A204.1 (cell line): ENCODE measurements around the gene COL24A1.
"Not testable (repeated sequence)": the region's sequence is repeated elsewhere in the genome, so short reads cannot be mapped to it uniquely, and the experiment has no call there.

Experiments used
- FAIRE-seq: peaks from 2 replicates; lab custom pipeline; 2012; peaks lifted over from hg19 to GRCh38; lab: Jason Lieb, UNC

Gene COL24A1

DNA sequence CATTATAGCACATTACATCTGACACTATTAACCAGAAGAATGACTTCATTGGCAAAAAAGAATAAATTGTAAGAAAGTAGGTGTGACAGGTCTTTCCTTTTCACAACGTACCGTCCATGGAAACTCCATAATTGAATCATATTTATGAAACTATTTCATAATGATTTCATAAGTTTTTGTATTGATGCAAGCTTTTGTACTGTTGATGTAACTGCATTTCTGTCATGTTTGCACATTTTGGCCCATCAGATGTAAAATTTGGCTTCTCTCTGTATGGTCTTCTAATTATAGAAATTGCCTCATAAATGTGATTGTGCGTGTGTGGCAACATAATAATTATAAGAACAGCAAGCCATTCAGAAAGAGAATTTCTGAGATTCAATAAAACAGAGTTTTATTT, 267.7 kb downstream of the COL24A1 start:
- FAIRE-seq, result no peak

DNA sequence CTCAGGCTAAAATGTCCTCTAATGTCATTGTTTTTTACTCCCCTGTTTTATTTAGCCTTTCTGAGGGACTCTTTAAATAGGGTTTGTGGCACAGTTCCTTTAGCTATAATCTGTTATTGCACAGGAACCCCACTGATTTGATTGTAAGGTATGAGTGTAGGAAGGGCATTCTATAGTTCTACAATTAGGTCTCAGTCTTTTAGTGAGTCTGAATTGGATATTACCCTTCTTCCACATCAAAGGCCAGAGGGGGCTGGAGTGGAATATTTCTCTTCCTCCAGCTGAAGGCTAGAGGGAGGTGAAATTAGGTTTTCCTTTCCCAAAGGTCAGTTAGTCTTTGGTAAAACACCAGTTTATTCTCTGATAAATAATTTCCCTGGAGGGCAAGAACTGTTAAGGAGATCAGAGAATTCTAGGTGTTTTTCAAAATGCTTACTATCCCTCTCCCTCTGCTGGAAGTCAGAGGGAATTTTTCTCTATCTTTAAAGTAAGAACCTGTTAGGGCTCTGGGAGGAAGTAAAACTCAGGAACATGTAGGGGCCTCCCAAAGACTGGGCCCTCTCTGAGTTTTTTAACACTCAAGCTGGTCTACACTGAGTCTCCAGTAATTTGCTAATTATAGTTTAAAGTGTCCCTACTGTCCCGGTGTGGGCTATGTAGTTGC, 272.1 kb downstream of the COL24A1 start:
- no peak for FAIRE-seq

- FAIRE-seq, result no peak
Measured at GRCh38 chr1:85867189-85867588, 289.4 kb downstream of the COL24A1 start.

DNA sequence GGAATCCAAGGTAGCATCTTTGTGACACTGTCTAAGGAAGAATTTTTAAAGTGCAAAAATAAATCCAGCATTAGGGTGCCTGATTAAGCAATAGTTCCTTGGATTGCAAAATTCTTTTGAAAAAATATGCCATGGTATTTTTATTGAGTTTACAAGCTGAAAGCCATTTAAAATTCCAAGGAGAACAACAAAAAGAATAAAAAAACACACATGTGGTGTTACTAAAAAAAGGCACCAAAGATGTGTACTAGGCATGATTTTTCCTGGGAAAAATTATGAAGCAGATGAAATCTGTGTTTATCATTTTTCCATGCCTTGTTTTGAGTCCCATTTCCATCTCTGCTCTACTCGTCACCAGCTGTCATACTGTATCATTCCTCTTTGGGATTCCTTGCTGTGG, 291.4 kb downstream of the COL24A1 start:
- FAIRE-seq, result no peak

DNA sequence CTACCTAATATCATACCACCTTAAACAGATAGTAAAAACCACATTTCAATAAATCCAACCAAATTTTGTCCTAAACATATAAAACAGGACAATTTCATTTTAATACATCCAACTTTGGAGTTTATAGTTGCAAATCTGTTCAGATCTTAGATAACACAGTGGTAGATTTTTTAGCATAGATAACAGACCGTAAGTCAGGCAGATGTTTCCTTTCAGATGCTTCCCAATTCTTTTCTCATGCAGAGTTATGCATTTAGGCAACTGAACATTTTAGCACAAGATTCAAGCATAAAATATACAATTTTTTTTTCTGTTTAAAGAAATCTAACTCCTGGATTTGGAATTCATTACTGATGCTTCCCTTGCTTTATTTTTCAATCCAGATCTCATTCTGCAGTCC, 291.8 kb downstream of the COL24A1 start:
- FAIRE-seq, result no peak

DNA sequence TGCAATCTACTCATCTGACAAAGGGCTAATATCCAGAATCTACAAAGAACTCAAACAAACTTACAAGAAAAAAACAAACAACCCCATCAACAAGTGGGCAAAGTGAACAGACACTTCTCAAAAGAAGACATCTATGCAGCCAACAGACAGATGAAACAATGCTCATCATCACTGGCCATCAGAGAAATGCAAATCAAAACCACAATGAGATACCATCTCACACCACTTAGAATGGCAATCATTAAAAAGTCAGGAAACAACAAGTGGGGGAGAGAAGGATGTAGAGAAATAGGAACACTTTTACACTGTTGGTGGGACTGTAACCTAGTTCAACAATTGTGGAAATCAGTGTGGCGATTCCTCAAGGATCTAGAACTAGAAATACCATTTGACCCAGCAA, 292.9 kb downstream of the COL24A1 start:
- FAIRE-seq, result not testable (repeated sequence)

- FAIRE-seq, result no peak
Measured at GRCh38 chr1:85862456-85862855, 294.1 kb downstream of the COL24A1 start.

- FAIRE-seq, result no peak
Measured at GRCh38 chr1:85857991-85858390, 298.6 kb downstream of the COL24A1 start.

- FAIRE-seq, result no peak
Measured at GRCh38 chr1:85850238-85850637, 306.3 kb downstream of the COL24A1 start.

DNA sequence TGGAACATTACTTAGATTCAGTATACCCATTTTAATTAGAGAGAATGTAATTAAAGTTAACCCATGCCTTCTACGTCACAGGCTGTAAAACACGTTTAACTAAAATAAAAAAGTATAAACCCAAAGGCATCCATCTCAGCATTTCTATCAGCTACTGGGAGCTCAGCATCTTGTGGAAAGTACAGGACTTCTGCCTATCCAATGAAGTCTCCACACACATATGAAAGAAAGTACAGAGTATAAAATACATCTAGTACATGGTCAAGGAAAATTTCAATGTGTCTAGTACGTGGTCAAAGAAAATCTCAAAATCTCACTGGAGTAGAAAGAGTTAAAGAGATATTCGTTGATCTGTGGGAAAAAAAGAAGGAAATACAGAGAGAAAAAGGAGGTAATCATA, 306.9 kb downstream of the COL24A1 start:
- FAIRE-seq, result no peak

DNA sequence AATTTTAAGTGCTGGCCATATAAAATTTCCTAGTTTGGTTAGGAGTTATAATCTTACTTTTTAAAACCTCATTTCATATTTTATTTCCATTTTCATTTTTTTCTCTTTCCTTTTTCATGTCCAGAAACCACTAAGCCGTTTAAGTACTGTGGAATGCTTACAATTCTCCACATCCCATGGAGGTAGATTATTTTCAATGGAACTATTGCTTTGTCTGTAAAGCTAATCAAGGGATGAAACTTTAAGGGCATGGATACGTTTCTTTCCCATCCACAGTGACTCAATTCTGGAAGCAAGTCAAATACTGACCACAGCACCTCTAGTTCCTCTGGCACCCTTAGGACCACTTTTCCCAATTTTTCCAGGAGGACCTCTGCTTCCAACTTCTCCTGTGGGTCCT, 309.2 kb downstream of the COL24A1 start:
- FAIRE-seq, result no peak

- FAIRE-seq, result no peak
Measured at GRCh38 chr1:85846706-85847105, 309.9 kb downstream of the COL24A1 start.

DNA sequence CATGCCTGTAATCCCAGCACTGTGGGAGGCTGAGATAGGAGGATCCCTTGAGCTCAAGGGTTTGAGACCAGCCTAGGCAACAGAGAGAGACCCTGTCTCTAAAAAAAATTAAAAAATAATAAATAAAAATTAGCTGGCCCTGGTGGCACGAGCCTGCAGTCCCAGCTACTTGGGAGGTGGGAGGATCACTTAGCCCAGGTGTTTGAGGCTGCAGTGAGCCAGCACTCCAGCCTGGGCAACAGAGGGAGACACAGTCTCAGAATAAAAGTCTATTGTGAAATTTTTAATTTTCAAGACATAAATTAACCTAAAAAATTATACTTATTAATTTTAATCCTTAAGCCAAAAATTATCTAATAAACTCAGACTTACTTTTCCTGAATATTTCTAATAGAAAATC, 317.1 kb downstream of the COL24A1 start:
- FAIRE-seq, result no peak

- no peak for FAIRE-seq
Measured at GRCh38 chr1:85838238-85838637, 318.3 kb downstream of the COL24A1 start.

DNA sequence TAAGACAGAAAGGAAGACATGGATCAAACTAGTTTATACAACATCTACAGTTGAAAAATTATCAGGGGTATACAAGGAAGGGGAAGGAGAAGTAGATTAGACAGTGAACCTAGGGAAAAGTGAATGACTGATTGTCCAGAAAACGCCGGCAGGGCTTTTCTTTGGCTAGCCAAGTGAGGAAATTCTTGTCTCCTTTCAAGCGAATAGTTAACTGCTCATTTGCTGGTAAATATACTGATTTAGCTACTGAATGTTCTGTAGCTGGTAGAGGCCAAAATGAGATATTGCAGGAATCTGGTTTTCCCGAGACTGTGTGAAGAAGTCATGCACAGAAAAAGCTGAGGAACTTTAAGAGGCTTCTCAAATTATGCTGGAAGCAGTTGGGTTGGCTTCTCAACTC, 319.8 kb downstream of the COL24A1 start:
- FAIRE-seq, result no peak

DNA sequence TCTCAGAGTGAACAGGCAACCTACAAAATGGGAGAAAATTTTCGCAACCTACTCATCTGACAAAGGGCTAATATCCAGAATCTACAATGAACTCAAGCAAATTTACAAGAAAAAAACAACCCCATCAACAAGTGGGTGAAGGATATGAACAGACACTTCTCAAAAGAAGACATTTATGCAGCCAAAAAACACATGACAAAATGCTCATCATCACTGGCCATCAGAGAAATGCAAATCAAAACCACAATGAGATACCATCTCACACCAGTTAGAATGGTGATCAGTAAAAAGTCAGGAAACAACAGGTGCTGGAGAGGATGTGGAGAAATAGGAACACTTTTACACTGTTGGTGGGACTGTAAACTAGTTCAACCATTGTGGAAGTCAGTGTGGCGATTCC, 323.4 kb downstream of the COL24A1 start:
- FAIRE-seq, result not testable (repeated sequence)

DNA sequence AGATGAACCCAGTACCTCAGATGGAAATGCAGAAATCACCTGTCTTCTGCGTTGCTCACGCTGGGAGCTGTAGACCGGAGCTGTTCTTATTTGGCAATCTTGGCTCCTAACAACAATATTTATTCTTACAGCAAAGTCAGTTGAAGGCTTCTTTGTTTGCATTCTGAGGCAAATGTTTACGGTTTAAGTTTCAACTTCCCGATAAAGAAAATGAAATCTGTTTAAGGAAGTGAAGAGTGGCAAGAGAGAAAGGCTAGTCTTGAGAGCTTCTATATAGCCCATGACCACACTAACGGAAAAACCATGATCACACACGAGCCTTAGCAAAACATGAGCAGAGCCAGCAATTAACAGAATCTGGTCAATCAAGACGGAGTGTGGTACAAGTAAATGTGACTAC, 325.7 kb downstream of the COL24A1 start:
- no peak for FAIRE-seq

GRCh38 chr1:85824066-85824840, 332.3 kb downstream of the COL24A1 start:
- no peak for FAIRE-seq

GRCh38 chr1:85822696-85823095, 333.9 kb downstream of the COL24A1 start:
- FAIRE-seq, result no peak

GRCh38 chr1:85818371-85818770, 338.2 kb downstream of the COL24A1 start:
- FAIRE-seq, result no peak

DNA sequence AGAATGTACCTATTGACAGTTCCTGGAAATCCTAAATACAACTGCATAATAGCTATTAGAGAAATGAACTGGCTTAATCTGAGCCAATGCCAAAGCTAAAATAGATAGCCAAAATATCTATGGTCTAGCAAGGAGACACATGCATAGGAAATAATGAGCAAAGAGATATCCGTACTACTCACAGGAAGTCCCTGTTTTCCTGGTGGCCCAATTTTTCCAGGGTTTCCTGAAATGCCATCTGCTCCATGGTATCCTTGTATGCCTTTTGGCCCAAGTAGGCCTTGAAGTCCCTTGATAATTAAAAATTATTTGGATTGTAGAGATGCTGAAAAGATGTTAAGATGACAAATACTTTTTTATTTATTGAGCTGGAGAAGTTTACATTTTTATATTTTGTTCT, 340.0 kb downstream of the COL24A1 start:
- FAIRE-seq, result no peak

- no peak for FAIRE-seq
Measured at GRCh38 chr1:85815906-85816305, 340.7 kb downstream of the COL24A1 start.

- no peak for FAIRE-seq
Measured at GRCh38 chr1:85806236-85806965, 350.2 kb downstream of the COL24A1 start.
